Gastrocnemius medialis (tissue), 4 donors: Measurements from ENCODE around the gene SUN1.

ENCODE experiments used
- CTCF ChIP-seq, 5 experiments: fragments of 450-650 bp in 3 of 5; fragments of 200-600 bp in 2 of 5; sonication (generic) in 2 of 5; IDR thresholded peaks in 4 of 5; conservative IDR thresholded peaks in 1 of 5; 1 replicate in 4 of 5; 2 replicates in 1 of 5; pipeline ENCODE4 v1.5.1; 2016 to 2019; ENCODE audit warnings: antibody characterized with exemption in 5 of 5, mild to moderate bottlenecking in 3 of 5, moderate library complexity in 3 of 5
- POLR2A ChIP-seq, 2 donors: fragments of 450-650 bp; IDR thresholded peaks; one replicate each; pipeline ENCODE4 v1.6.1; 2017; ENCODE audit warnings: antibody characterized with exemption in 2 of 2, mild to moderate bottlenecking in 2 of 2, moderate library complexity in 2 of 2

DNA sequence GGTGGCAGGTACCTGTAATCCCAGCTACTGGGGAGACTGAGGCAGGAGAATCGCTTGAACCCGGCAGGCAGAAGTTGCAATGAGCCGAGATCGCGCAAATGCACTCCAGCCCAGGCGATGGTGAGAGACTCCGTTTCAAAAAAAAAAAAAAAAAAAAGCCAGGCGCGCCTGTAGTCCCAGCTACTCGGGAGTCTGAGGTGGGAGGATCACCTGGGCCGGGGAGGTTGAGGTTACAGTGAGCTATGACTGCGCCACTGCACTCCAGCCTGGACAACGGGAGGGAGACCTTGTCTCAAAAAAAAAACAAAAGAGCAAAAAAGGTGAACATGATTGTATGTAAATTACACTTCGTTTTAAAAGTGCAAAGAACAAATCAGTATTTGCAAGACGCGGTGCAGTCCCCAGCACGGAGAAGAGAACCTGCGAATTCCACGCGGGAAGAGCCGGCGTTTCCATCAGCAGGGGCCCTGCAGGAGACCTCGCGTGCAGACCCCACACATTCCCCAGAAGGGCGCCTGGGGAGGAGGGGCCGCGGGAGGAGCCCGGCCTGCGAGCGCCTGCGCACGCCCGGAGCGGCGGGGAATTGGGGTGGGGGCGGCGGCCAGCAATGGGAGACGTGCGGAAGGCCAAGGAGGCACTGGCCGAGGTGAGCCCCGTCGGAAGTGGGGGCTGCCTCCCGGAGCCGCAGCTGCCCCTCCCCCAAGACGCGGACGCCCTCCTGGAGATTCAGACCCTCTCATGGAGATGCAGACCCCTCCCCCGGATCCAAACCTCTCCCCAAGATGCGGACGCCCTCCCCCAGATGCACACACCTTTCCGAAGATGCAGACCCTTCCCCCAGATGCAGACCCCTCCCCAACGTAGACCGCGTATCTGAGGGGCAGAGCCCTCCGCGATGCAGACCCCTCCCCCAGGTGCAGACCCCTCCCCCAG, 16.7 kb upstream of the SUN1 start:
- no peak for TF ChIP-seq POLR2A (IDR thresholded peaks at IDR 0.05)
- TF ChIP-seq CTCF (IDR thresholded peaks at IDR 0.05 in 4 of 5, conservative IDR thresholded peaks at IDR 0.05 in 1 of 5) = no peak
